ENCODE results near the gene PLCL1.

DNA sequence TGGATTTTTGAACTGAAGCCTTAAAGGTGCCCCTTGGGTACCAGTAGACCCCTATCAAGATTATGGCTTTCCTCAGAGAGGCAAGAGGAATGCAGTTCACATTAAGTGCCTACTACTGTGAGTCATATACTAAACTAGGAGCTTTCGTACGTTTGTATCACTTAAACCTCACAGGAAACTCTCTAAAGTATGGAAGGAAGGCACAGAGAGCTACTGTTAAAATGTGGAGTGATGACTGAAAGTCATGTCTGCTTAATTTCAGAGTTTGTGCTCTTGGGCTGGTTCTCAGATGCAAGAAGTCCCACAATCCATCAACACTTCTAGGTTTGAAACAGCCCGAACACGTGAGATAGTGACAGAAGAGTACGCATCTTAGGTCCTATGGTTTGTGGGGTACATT, 4.7 kb downstream of the PLCL1 start:
- TF ChIP-seq, protein P1, sequence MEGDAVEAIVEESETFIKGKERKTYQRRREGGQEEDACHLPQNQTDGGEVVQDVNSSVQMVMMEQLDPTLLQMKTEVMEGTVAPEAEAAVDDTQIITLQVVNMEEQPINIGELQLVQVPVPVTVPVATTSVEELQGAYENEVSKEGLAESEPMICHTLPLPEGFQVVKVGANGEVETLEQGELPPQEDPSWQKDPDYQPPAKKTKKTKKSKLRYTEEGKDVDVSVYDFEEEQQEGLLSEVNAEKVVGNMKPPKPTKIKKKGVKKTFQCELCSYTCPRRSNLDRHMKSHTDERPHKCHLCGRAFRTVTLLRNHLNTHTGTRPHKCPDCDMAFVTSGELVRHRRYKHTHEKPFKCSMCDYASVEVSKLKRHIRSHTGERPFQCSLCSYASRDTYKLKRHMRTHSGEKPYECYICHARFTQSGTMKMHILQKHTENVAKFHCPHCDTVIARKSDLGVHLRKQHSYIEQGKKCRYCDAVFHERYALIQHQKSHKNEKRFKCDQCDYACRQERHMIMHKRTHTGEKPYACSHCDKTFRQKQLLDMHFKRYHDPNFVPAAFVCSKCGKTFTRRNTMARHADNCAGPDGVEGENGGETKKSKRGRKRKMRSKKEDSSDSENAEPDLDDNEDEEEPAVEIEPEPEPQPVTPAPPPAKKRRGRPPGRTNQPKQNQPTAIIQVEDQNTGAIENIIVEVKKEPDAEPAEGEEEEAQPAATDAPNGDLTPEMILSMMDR (IDR thresholded peaks at IDR 0.05): no peak
- TF ChIP-seq EP300 (IDR thresholded peaks at IDR 0.05): no peak
